GM18511 (cell line): Measurements from ENCODE around the gene ITGA4.
A peak's percentile ranks its signal among the peaks of the same experiment; 100 is the strongest.

Experiments used
- ATAC-seq: cut with Tn5 transposase; IDR thresholded peaks from one replicate; pipeline ENCODE4 v1.9.1; 2021; ENCODE audit warnings: mild to moderate bottlenecking, moderate library complexity; ENCODE audit not compliant: unreplicated experiment

Gene ITGA4

DNA sequence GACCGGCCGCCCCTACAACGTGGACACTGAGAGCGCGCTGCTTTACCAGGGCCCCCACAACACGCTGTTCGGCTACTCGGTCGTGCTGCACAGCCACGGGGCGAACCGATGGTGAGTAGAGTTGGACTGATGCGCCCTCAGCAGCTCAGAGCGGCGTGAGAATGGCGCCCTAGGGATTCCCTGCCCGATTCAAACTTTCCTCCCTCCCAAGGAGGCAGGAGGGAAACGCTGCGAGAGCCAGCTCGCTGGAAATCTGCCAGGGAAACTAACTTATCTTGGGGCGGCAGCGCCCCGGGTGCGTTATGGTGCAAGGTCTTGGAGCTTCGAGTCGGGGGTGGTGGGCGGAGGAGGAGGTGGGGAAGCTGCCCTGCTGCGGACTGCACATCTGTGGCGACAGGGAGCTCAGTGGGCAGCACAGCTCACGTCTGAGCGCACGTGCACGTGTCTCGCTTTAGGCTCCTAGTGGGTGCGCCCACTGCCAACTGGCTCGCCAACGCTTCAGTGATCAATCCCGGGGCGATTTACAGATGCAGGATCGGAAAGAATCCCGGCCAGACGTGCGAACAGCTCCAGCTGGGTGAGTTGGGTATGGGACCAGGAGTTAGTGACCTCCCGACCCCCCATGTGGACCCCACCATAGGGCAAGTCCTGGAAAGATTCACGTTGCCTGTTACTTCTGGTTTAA is 697 bp downstream of the ITGA4 start:
- ATAC-seq, result peak; percentile 28

DNA sequence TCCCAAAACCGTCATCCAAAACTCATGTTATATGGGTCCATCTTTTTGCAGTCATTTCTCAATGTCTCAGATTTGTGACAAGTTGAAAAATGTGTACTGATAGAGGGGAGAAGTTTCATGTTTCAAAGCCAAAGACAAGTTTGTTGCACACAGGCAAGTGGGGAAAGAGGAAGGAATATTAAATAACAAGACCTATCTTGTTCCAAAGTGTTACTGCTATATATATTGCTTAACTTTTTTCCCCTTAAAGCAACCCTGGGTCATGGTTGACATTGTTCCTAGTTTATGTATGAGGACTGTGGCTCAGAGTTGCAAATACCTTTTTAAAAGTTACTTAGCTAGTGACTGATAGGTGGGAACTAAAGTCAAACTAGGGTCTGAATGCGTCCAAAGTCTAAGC is 1.7 kb downstream of the ITGA4 start:
- no peak for ATAC-seq

DNA sequence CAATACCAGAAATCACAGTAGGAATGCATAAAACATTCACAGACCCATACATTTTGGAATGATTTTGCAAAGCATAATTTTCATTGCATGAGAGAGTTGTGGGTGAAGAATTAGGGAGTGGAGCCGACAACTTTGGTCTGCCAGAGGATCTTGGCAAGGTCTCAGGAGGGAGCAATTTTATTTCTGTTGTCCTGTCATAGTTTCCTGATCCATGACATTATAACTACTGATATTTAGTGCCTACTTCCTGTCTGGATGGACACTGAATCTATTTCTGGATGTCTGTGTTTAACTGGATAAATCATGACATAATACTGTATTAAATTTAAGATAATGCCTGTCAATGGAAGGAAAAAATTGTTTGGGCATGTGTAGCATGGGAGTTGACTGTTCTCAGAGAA is 2.4 kb downstream of the ITGA4 start:
- ATAC-seq, result no peak

- peak; percentile 7 for ATAC-seq
Observed at GRCh38 chr2:181461056-181461997, 4.1 kb downstream of the ITGA4 start.

DNA sequence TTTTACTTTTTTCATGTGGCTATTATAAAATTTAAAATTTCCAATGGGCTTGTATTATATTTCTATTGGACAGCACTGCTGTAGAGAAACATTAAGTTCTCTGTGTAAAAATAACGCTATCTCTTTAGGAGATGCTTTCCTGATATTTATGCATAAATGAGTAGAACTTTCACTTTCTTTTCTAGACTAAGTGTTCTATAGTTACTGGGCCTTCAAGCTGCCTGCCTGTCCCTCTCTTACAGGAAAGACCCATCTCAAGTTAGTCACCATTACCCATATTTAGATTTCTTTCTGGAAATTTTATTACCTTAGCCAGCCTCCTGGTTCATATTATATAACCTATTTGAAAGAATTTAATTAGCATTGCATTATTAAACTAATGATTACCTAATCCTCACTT is 4.8 kb downstream of the ITGA4 start:
- ATAC-seq, result peak; percentile 34

DNA sequence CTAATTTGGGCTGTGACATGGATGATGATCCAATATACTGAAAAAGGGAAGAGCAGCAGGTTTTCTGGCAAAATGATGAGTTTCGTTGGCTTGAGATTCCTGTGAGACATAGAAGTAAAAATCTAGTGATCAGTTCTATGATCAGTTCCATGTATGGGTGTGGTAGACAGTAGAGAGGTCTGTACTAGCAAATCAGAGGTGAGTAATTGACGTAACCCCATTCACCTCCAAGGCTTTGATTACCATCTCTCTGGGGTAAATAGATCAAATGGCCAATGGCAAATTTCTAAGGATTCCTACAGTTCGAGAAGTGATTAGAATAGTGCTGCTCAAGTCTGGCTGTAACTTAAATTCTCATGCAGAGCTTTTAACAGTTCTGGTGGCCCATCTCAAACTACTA is 6.4 kb downstream of the ITGA4 start:
- ATAC-seq, result no peak

DNA sequence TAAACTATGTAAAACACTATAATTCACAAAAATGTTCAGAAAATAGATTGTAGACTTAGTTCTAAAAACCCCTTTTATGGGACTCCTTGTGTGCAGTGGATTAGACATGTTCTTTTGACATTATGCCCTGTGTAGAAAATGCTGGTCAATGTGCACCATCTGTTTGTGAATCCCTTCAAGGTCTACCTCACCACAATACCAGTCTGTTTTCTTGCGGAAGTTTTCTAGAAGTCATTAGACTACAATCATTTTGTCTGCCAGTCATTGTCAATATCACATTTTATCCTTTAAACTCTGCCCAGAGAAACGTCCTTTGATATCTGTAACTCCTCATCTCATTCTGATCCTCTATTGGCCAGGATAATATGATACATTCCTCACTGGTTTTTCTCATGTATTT is 7.8 kb downstream of the ITGA4 start:
- ATAC-seq, result no peak

DNA sequence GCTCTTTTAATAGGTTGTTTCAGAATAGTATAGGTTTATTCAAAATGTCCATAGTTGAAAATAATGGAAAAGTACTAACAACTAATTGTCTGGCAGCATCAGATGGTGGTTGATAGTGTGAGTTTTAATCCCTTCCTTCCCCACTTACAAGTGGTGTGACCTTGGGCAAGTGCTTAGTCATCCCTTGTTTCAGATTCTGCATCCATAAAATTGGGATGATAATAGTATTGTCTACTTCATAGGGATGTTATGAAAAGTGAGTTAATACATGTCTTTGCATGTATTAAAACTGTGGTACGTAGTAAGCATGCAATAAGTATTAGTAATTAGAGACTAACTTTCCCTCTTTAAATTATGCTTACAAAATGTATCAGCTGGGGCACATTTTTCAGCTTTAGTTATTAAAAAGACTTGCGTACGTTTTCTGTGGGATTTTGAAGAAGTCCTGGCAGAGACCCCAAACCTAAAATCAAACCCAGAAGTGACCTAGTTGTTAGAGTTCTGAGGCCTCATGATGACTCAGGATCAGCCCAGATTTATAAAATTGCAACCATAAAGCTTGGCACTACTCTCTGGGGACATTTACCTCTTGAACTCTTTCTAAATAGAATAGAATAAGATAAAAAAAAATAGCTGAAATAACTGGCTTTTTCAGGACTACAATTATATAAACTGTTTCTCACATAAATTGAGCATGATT is 8.6 kb downstream of the ITGA4 start:
- no peak for ATAC-seq

DNA sequence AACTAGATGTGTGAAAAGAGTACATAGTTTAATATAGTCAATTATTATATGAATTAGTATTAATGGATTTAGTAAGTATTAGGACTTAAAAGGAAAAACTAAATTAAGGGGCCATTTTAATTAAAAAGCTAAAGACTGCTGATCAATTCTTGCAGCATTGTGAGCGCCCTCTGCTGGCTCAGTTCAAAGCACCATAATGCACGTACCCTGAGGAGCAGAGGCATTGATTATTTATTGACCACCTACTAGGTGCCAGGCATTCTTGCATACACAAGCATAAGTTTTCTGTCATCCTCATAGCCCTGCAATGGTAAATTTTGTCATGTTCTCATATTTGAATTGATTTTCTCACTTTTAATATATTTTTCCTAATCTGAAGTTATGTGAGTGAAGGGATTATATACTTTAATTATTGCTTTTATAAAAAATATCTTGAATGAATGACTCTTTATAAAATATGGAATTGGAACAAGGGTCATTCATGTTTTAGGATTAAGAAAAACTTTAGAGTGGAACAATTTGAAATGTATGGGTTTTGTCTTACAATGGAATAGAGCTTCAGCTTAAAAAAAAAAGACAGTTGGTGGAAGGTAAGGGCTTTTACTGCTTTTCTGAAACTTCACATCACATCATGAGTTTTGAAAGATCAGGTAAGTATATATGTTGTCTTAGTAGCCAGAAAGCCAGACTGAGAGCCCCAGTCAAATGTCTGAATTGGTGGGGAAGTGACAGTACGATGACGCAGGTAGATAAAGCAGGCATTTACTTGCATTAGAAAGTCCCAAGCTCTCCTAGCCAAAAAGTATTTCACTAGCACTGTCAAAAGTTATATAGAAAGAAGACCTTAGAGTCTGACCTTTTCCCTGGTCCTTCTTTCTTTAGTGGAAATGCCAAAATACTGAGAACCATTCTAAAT is 9.7 kb downstream of the ITGA4 start:
- ATAC-seq, result no peak

DNA sequence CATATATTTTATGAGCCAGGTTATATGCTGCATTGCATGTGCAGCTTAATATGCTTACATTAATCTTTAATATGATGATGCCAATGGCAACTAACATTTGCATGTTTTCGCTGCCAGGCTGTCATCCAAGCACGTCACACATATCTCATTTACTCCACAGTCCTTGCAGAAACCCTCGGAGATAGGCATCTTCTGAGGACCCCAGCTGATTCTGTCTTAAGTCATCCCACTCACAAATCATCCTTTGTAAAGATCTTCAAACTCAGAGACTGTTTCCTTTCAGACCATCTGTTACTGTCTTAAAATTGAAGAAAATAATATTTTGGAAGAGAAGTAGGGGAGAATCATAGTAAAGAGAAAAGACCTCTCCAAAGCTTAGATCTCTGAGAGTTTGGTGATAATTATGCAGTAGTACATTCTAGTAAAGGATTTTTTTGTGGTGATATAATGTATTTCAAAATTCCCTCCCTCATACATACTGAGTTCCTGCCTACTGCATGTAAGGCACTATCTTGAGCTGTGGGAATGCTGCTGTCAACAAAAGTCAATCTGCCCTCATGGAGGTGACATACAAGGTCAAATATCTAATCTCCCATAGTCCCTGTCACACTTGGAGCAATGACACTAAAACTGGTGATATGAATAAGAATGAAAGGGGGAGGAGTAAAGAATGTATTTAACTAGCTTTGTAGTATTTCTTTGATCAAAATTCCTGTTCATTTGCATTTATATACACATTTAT is 11.0 kb downstream of the ITGA4 start:
- no peak for ATAC-seq

- ATAC-seq, result no peak
Observed at GRCh38 chr2:181468811-181469210, 11.6 kb downstream of the ITGA4 start.

GRCh38 chr2:181471226-181471625 is 14.0 kb downstream of the ITGA4 start:
- peak; percentile 46 for ATAC-seq

GRCh38 chr2:181471783-181472182 is 14.6 kb downstream of the ITGA4 start:
- ATAC-seq, result no peak

GRCh38 chr2:181472990-181473389 is 15.8 kb downstream of the ITGA4 start:
- ATAC-seq, result no peak

- no peak for ATAC-seq
Observed at GRCh38 chr2:181474222-181474881, 17.2 kb downstream of the ITGA4 start.

DNA sequence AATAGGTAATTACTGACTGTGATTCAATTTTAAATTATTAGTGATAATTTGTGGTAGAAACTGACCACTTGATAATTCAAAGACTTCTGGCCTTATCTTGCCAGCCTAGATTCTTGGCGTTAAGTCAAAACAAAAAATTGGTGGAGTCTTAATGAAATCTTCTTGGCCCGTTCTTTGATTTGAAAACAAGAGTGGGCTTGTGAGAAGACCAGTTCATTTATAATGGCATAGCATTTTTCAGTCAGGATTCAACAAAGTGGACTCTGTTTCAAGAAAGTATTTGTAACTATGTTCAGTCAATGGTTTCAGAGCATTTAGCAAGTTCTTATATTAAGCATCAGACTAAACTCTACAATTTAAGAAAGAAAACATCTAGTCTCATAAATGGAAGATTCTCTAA is 26.0 kb downstream of the ITGA4 start:
- ATAC-seq, result no peak

DNA sequence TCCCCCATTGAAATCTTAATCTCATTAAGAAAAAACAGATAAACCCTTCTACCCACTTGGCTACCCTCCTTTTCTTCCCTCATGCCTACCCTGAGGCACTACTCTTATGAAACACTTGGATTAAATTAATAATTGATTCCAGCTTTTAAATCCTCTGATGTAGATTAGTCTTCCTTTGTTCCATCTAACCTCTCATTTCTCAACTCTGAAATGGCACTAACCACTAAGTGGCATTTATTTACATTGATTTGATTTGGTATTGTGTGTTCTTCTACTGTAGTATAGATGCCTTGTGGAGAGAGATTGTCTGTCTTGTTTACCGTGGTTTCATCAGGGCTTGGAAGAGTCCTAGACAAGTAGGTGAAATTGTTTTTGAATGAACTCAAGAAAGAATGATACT is 26.7 kb downstream of the ITGA4 start:
- ATAC-seq, result no peak

- no peak for ATAC-seq
Observed at GRCh38 chr2:181484851-181485637, 27.9 kb downstream of the ITGA4 start.

DNA sequence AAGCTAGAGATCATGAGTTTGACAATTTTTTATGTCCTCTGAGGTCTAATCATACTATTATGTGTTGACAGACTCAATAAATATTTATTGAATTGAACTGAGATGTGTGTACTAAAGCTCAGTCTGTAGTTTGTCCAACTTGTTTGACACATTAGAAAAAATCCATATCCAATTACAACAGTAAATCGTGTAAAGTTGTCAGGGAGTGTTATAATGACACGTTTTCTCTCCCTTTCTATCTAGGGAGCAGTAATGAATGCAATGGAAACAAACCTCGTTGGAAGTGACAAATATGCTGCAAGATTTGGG is 28.4 kb downstream of the ITGA4 start:
- ATAC-seq, result no peak
